ENCODE data around the gene JAZF1. TPM values are rescaled to one million over a fixed set of nuclear protein-coding genes. Genes with fewer than 3 reads are reported as not detected.

The JAZF1 gene
- total RNA-seq, 1 experiment from 2014 or later: 0.95 TPM

DNA sequence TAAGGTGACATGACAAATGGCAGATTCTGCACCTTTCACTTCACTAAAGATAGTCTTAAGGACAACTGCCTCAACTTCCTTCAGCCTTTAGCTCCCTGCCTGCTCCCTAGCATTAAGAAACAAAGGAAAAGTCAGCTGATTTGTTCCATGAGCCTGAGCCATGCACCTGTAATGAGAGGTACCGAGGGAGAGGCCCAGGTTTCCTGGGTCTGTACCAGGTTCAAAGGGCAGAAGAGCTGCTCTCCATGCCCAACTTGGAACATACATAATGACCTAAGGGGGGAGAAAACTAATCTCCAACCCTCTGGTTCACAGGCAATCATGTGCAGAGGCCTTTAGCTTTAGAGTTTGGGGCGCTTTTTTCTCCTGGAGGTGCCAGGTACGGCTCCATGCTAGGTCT lies 111.2 kb downstream of the JAZF1 start:
- Mint-ChIP-seq H3K9me3 (ENCODE audit: unreplicated experiment) (no peaks in the 10 kb centered on the region), H3K36me3 (ENCODE audit: insufficient read depth, unreplicated experiment) (no peaks in the 10 kb centered on the region), H3K4me3 (ENCODE audit: unreplicated experiment) (no peak overlapping the region), H3K27me3 (ENCODE audit: insufficient read depth, unreplicated experiment) (peaks cover 24% of the 10 kb centered on the region), H3K27ac (ENCODE audit: unreplicated experiment) (no peak overlapping the region), H3K4me1 (ENCODE audit: low read depth, unreplicated experiment) (peaks cover 7% of the 10 kb centered on the region)
- CTCF ChIA-PET: interaction anchor here (1.1 to 1.2 kb wide), 2 partner anchors 9 to 24 kb away, joined by 3 to 6 read pairs; no protein-coding TSS in a partner anchor
- Histone ChIP-seq H3K36me3 (ENCODE audit: control insufficient read depth, insufficient read depth, low read length) (no peaks in the 10 kb centered on the region), H3K27me3 (replicated peaks; ENCODE audit: control insufficient read depth, insufficient read depth, low read length) (no peaks in the 10 kb centered on the region; the same call in 1 of the 2 replicates), H3K4me3 (ENCODE audit: low read depth, low read length) (no peak overlapping the region), H3K4me1 (no peaks in the 10 kb centered on the region), H3K9me3 (no peaks in the 10 kb centered on the region)
- POLR2A ChIA-PET: no interaction called here
- DNase-seq: no peak
- no peak for TF ChIP-seq CTCF (IDR thresholded peaks at IDR 0.05; ENCODE audit: insufficient read depth in 1 of 2, low read depth in 1 of 2, low read length in 1 of 2, severe bottlenecking in 1 of 2, unreplicated experiment in 1 of 2)
- intact Hi-C loops (cut with micrococcal nuclease; ENCODE audit: unreplicated experiment): no loop called here
- no TSS peak for BruUV-seq (replicated peaks)

DNA sequence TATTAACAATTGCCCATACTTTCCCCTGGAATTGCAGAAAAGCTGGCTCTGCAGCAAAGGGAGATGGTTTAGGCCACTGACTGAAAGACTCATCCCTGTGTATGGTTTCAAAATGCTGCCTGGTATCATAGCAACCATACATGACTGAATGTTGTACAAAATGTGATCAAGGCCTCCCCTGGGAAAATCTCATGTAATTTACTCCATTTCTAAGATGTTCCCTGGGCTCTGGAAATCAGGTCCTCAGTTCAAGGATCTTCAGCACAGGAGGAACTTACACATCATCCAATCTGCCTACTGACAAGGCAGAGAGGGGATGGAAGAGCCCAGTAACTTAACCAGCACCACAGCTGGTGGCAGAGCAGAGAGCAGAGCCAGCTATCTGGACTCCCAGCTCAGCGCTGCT lies 111.8 kb downstream of the JAZF1 start:
- Mint-ChIP-seq H3K36me3 (ENCODE audit: insufficient read depth, unreplicated experiment) (no peaks in the 10 kb centered on the region), H3K27ac (ENCODE audit: unreplicated experiment) (no peak overlapping the region), H3K4me1 (ENCODE audit: low read depth, unreplicated experiment) (peaks cover 7% of the 10 kb centered on the region), H3K27me3 (ENCODE audit: insufficient read depth, unreplicated experiment) (peaks cover 24% of the 10 kb centered on the region), H3K9me3 (ENCODE audit: unreplicated experiment) (no peaks in the 10 kb centered on the region), H3K4me3 (ENCODE audit: unreplicated experiment) (no peak overlapping the region)
- H3K4me3 ChIP-seq (ENCODE audit: low read depth, low read length): no peak overlapping the region
- intact Hi-C loops (cut with micrococcal nuclease; ENCODE audit: unreplicated experiment): no loop called here
- DNase-seq: no peak
- H3K9me3 ChIP-seq: no peaks in the 10 kb centered on the region
- BruUV-seq (replicated peaks): no TSS peak
- H3K36me3 ChIP-seq (ENCODE audit: control insufficient read depth, insufficient read depth, low read length): no peaks in the 10 kb centered on the region
- H3K4me1 ChIP-seq: no peaks in the 10 kb centered on the region
- POLR2A ChIA-PET: no interaction called here
- CTCF ChIA-PET: no interaction called here
- no peak for TF ChIP-seq CTCF (IDR thresholded peaks at IDR 0.05; ENCODE audit: insufficient read depth in 1 of 2, low read depth in 1 of 2, low read length in 1 of 2, severe bottlenecking in 1 of 2, unreplicated experiment in 1 of 2)
- H3K27me3 ChIP-seq (replicated peaks; ENCODE audit: control insufficient read depth, insufficient read depth, low read length): no peaks in the 10 kb centered on the region; the same call in 1 of the 2 replicates

DNA sequence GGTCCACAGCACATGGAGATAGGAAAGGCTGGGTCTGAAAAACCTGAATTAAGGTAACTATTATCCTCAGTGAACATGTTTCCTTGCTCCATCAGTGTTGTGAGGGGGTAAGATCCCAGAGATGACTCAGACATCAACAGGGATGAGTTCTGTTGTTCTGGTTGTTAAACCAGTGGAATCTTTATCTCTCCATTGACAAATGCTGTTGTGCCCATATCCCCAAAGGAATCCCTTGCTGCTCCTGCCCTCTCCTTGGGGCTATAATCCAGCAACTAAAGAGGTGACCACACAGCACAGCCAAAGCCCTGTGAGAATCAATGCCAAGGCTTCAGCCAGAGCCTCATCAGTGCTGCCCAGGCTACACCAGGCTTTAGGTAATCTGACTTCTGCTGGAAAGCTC lies 113.4 kb downstream of the JAZF1 start:
- H3K4me1 ChIP-seq: no peaks in the 10 kb centered on the region
- no peaks in the 10 kb centered on the region for H3K36me3 Mint-ChIP-seq (ENCODE audit: insufficient read depth, unreplicated experiment)
- no TSS peak for BruUV-seq (replicated peaks)
- no peak for DNase-seq
- H3K36me3 ChIP-seq (ENCODE audit: control insufficient read depth, insufficient read depth, low read length): no peaks in the 10 kb centered on the region
- H3K9me3 Mint-ChIP-seq (ENCODE audit: unreplicated experiment): no peaks in the 10 kb centered on the region
- H3K27ac Mint-ChIP-seq (ENCODE audit: unreplicated experiment): no peak overlapping the region
- H3K9me3 ChIP-seq: no peaks in the 10 kb centered on the region
- no peak overlapping the region for H3K4me3 ChIP-seq (ENCODE audit: low read depth, low read length)
- POLR2A ChIA-PET: no interaction called here
- intact Hi-C loops (cut with micrococcal nuclease; ENCODE audit: unreplicated experiment): no loop called here
- H3K4me3 Mint-ChIP-seq (ENCODE audit: unreplicated experiment): no peak overlapping the region
- H3K4me1 Mint-ChIP-seq (ENCODE audit: low read depth, unreplicated experiment): peaks cover 7% of the 10 kb centered on the region
- CTCF ChIA-PET: interaction anchor here (1.5 to 1.8 kb wide), 2 partner anchors 11 to 29 kb away, joined by 4 read pairs; no protein-coding TSS in a partner anchor
- H3K27me3 Mint-ChIP-seq (ENCODE audit: insufficient read depth, unreplicated experiment): peaks cover 16% of the 10 kb centered on the region
- no peaks in the 10 kb centered on the region; the same call in 1 of the 2 replicates for H3K27me3 ChIP-seq (replicated peaks; ENCODE audit: control insufficient read depth, insufficient read depth, low read length)
- no peak for TF ChIP-seq CTCF (IDR thresholded peaks at IDR 0.05; ENCODE audit: insufficient read depth in 1 of 2, low read depth in 1 of 2, low read length in 1 of 2, severe bottlenecking in 1 of 2, unreplicated experiment in 1 of 2)
